Pancreas (tissue), 10 donors: ENCODE data around the gene NUFIP1. TPM values are rescaled to one million over a fixed set of nuclear protein-coding genes. Genes with fewer than 3 reads are reported as not detected.

Experiments
- ATAC-seq, 4 donors: fragments of 200-7000 bp; cut with Tn5 transposase; one replicate each; pipeline versions ENCODE4 v1.8.0 to v1.9.1; 2020; ENCODE audit warnings: mild to moderate bottlenecking in 4 of 4, moderate library complexity in 4 of 4
- DNase-seq, 6 donors: peaks; one replicate each; pipeline ENCODE4 v3.0.0-alpha.2; 2020
- FAIRE-seq: peaks from 2 replicates; lab custom pipeline; 2012; peaks lifted over from hg19 to GRCh38; lab: Jason Lieb, UNC
- H3K27ac ChIP-seq, 4 donors: fragments of 200-600 bp; sonication (generic); 1 replicate in 3 of 4; 2 replicates in 1 of 4; pipeline versions ENCODE4 v1.5.0 to v1.8.0; 2020
- H3K27me3 ChIP-seq, 4 donors: fragments of 200-600 bp; one replicate each; pipeline ENCODE4 v1.8.0; 2021
- H3K36me3 ChIP-seq, 3 donors: fragments of 200-600 bp; sonication (generic) in 1 of 3; one replicate each; pipeline versions ENCODE4 v1.5.0 to v1.8.0; 2020 to 2021
- H3K4me1 ChIP-seq, 3 donors: fragments of 200-600 bp; one replicate each; pipeline ENCODE4 v1.8.0; 2021
- H3K4me3 ChIP-seq, 4 donors: fragments of 200-600 bp; sonication (generic) in 2 of 4; one replicate each; pipeline versions ENCODE4 v1.5.0 to v1.8.0; 2020 to 2021
- H3K9me3 ChIP-seq, 4 donors: fragments of 200-600 bp; one replicate each; pipeline ENCODE4 v1.8.0; 2021
- CTCF ChIP-seq, 4 donors: fragments of 200-600 bp; sonication (generic) in 3 of 4; IDR thresholded peaks; one replicate each; pipeline versions ENCODE4 v1.5.0 to v1.8.0; 2021; ENCODE audit warnings: antibody characterized with exemption in 4 of 4
- WGBS, 2 donors: extraction: QIAGEN DNeasy Blood & Tissue Kit; methylation state at CpG; one replicate each; pipeline ENCODE4 v1.1.7; 2013; 5-methylcytosine and 5-hydroxymethylcytosine counted together
- intact Hi-C, 3 donors: fragments of 100-400 bp; cut with DNase I; formaldehyde crosslinking; loops; one replicate each; pipeline versions ENCODE4 v1.11.1 to v1.14.2; 2022
- polyA plus RNA-seq, 2 donors: library from polyadenylated mRNA; stranded (reverse); fragments of 200-250 nt; gene quantifications; one replicate each; pipeline ENCODE4 v1.2.3, GENCODE V29; 2013
- total RNA-seq, 6 donors: library from RNA; stranded (reverse); fragmentation: NEBNext Ultra II Directional in 4 of 6; extraction: Animal tissue kit (Norgen Biotek cat#: 25700) in 4 of 6; gene quantifications; one replicate each; pipeline versions ENCODE4 v1.2.1 to v1.2.4, GENCODE V29; 2021 to 2023
- donor health status: healthy with polysubstance abuse.
- donor health status: DM: no; HTN: no; CAD: no; lungs with moderate emphysema.
- donor health status: DM: no; HTN: no; CAD: no.
- donor health status: control.
- donor health status: control.
- donor health status: Bipolar disorder and iron deficiency.
- donor health status: DM: yes; HTN: yes; CAD: no.
- donor health status: DM: no; HTN: no; CAD: no.
- donor health status: DM: no; HTN: no; CAD: no.
- donor health status: DM: yes; HTN: yes; CAD: no.

NUFIP1 gene
- total and polyA plus RNA-seq, 8 donors, result 1.1 to 3.0 (median 2.0) TPM

DNA sequence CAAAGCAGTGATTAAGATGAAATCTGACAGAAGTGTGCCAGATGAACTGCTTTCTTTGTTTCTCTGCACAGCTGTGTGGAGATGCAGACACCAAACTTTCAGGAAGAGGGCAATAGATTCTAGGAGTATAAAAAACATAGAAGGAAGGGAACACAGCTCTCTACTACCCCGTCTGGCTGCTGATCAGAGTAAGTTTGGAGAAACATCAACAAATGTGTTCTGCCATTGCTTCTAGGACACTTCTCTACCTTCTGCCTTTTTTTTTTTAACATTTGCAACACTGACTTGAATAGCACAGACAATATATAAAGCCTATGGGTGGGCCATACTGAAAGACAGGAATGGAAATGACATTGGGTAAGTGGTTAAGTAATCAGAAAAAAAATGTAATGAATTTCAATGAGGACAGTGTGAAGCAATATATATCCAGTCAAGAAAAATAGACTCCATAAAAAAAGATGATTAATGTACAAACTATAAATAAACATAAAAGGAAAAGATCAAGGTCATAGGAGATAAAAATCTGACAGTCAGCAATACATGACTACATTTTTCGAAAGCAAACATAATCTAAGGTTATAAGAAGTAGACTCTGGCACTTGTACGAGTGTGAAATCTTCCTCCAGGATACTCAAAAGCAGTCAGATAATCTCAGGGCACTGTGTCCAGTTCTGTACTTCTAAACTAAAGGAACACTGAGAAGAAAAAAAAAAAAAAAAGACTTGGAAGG, 21.4 kb downstream of the NUFIP1 start:
- FAIRE-seq (no peak), DNase-seq (no peak), ATAC-seq (peak; percentile 35 to 71 (median 60))
- Histone ChIP-seq H3K27ac (peak overlapping the region in 1 of 4 donors; percentile 31), H3K4me3 (no peak overlapping the region), H3K27me3 (no peaks in the 10 kb centered on the region), H3K9me3 (no peaks in the 10 kb centered on the region), H3K36me3 (peaks cover 0 to 9% (median 6%) of the 10 kb centered on the region in 3 donors), H3K4me1 (peaks cover 0 to 14% (median 10%) of the 10 kb centered on the region in 3 donors)
- WGBS, 2 donors, result 20 to 30% methylated on average over 3 of the region's 3 CpGs
- intact Hi-C loops, result loop anchor here in 1 of 3 donors (10.0 kb wide), 1 partner anchor 473 kb away; no protein-coding TSS in a partner anchor
- TF ChIP-seq CTCF (IDR thresholded peaks at IDR 0.05), result no peak

DNA sequence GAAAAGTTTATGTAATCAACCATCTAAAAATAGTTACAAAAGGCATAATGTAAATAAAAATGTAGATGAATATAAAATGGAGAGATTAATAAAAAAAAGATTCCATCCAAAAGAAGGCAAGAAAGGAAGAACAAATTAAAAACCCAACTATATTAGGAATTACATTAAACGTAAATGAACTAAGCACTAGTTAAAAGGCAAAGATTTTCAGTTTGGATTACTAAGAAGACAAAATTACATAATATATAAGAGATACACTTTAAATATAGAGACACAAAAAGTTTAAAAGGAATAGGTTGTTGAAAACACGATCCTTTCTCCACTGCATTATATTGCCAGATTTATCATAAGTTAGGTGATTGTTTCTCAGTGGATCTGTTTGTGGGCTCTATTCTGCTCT, 27.3 kb downstream of the NUFIP1 start:
- intact Hi-C loops, result loop anchor here in 1 of 3 donors (10.0 kb wide), 1 partner anchor 467 kb away; no protein-coding TSS in a partner anchor
- no peaks in the 10 kb centered on the region for H3K9me3 ChIP-seq
- no peak for TF ChIP-seq CTCF (IDR thresholded peaks at IDR 0.05)
- H3K4me1 ChIP-seq, result no peaks in the 10 kb centered on the region
- 94 to 97% methylated on average over 2 of the region's 2 CpGs for WGBS, 2 donors
- peaks cover 0 to 9% (median 6%) of the 10 kb centered on the region in 3 donors for H3K36me3 ChIP-seq
- FAIRE-seq (no peak), DNase-seq (no peak), ATAC-seq (no peak)
- no peak overlapping the region for H3K27ac ChIP-seq
- no peaks in the 10 kb centered on the region for H3K27me3 ChIP-seq
- H3K4me3 ChIP-seq, result no peak overlapping the region

GRCh38 chr13:44955406-44955805, 33.9 kb downstream of the NUFIP1 start:
- WGBS, 2 donors, result 17 to 24% methylated on average over 3 of the region's 3 CpGs
- TF ChIP-seq CTCF (IDR thresholded peaks at IDR 0.05), result no peak

GRCh38 chr13:44954224-44954623, 35.0 kb downstream of the NUFIP1 start:
- H3K36me3 ChIP-seq, result no peaks in the 10 kb centered on the region
- DNase-seq, result no peak
- H3K27ac ChIP-seq, result no peak overlapping the region
- no peak overlapping the region for H3K4me3 ChIP-seq
- WGBS, 2 donors, result 93 to 97% methylated on average over 7 of the region's 7 CpGs
- no peaks in the 10 kb centered on the region for H3K27me3 ChIP-seq
- H3K9me3 ChIP-seq, result no peaks in the 10 kb centered on the region
- intact Hi-C loops, result no loop called here
- no peak for TF ChIP-seq CTCF (IDR thresholded peaks at IDR 0.05)
- H3K4me1 ChIP-seq, result peaks cover 0 to 7% (median 7%) of the 10 kb centered on the region in 3 donors
- no peak for ATAC-seq
- FAIRE-seq, result no peak

More at GRCh38 chr13:44955406-44955805, 33.9 kb downstream of the NUFIP1 start:
- Histone ChIP-seq H3K36me3 (no peaks in the 10 kb centered on the region), H3K4me3 (no peak overlapping the region), H3K27me3 (no peaks in the 10 kb centered on the region), H3K27ac (peak overlapping the region in 3 of 4 donors; percentile 29 to 69 (median 34)), H3K4me1 (peaks cover 0 to 7% (median 7%) of the 10 kb centered on the region in 3 donors), H3K9me3 (no peaks in the 10 kb centered on the region)
- peak; percentile 65 to 76 (median 70) for DNase-seq
- intact Hi-C loops, result no loop called here
- no peak for FAIRE-seq
- ATAC-seq, result peak; percentile 95 to 99 (median 98)

GRCh38 chr13:44952671-44953070, 36.6 kb downstream of the NUFIP1 start:
- Histone ChIP-seq H3K27ac (no peak overlapping the region), H3K36me3 (peaks cover 0 to 4% (median 0%) of the 10 kb centered on the region in 3 donors), H3K27me3 (no peaks in the 10 kb centered on the region), H3K4me3 (no peak overlapping the region), H3K4me1 (peaks cover 0 to 7% (median 7%) of the 10 kb centered on the region in 3 donors), H3K9me3 (no peaks in the 10 kb centered on the region)
- ATAC-seq, result no peak
- 87 to 90% methylated on average over 2 of the region's 2 CpGs for WGBS, 2 donors
- no peak for TF ChIP-seq CTCF (IDR thresholded peaks at IDR 0.05)
- no peak for DNase-seq
- intact Hi-C loops, result no loop called here
- FAIRE-seq, result no peak
